Activated T-cell treated with anti-CD3 and anti-CD28 coated beads, Interleukin-2, amount 50 U/mL, for 24 hours (primary cell): ENCODE results near the gene ACOT6.
"Not testable (repeated sequence)": the region's sequence is repeated elsewhere in the genome, so short reads cannot be mapped to it uniquely, and the experiment has no call there.

Experiments
- DNase-seq: peaks from one replicate; pipeline ENCODE4 v3.0.0-alpha.2; 2020
- H3K27ac Mint-ChIP-seq: 2 replicates; pipeline ENCODE4 v1.8.0; 2020; ENCODE audit warnings: mild to moderate bottlenecking, mixed read lengths
- H3K27me3 Mint-ChIP-seq: 2 replicates; pipeline ENCODE4 v1.8.0; 2020; ENCODE audit warnings: mixed read lengths
- H3K36me3 Mint-ChIP-seq: 2 replicates; pipeline ENCODE4 v1.8.0; 2020; ENCODE audit warnings: low read depth, mixed read lengths
- H3K4me1 Mint-ChIP-seq: 2 replicates; pipeline ENCODE4 v1.8.0; 2020; ENCODE audit warnings: low read depth, mixed read lengths
- H3K4me3 Mint-ChIP-seq: 2 replicates; pipeline ENCODE4 v1.8.0; 2020; ENCODE audit warnings: mild to moderate bottlenecking, moderate library complexity, mixed read lengths
- H3K9me3 Mint-ChIP-seq: 2 replicates; pipeline ENCODE4 v1.8.0; 2020; ENCODE audit warnings: mixed read lengths

ACOT6 gene

DNA sequence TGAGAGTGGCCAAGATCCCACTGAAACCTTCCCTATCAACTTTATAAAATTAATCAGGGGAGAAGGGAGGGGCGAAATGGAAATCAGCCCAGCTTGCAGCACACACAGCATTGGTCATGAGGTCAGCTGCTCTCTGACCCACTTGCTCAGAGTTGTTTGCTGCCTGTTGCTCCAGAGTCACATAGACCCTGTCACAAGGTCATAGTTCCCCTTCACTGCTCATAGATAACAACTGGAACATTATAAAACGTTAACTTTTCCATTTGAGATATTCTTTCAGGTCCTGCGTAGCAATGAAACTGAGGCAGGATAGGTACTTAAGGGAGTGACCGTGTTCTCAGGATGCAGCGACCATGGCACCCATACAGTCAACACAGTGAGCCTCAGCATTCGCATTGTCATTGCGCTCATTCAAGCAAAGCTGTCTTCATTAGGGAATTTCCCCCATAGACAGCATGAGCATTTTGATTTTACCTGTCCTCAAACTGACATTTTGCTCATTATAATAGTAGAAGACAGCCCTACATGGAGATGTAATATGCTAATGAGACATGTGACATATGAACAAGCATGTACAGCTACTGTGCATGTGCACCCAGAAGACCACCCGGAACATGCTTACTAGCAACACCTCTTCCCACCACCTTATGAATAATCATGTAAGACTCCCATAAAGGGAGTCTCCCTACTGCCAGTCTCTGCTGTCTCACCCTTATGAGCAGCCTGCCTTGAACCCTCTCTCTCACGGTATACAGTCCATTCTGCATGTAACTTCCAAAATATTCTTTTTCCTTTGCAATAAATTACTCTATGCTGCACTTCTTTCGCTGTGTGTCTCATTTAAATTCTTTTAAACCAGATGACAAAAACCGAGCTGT lies 30.0 kb upstream of the ACOT6 start:
- H3K9me3 Mint-ChIP-seq, H3K27me3 Mint-ChIP-seq, DNase-seq, H3K27ac Mint-ChIP-seq, H3K4me3 Mint-ChIP-seq, H3K4me1 Mint-ChIP-seq: not testable (repeated sequence)
- H3K36me3 Mint-ChIP-seq: peaks cover 16% of the 10 kb centered on the region

DNA sequence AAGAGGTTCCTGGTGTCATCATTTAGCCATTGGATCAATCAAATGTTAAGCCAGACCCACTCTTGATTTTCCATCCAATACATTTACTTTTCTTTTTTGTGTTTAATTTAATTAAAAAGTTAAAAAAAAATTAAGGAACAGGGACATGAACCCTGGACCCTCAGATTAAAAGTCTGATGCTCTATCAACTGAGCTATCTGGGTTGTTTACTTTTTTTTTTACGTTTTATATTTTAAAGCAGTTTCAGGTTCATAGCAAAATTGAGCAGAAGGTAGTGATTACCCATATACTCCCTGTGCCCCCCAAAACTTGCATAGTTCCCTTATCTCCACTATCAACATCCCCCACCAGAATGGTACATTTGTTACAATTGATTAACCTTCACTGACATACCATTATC lies 23.6 kb upstream of the ACOT6 start:
- no peak for DNase-seq
- H3K27me3 Mint-ChIP-seq: no peaks in the 10 kb centered on the region
- H3K9me3 Mint-ChIP-seq: peaks cover 6% of the 10 kb centered on the region
- H3K36me3 Mint-ChIP-seq: no peaks in the 10 kb centered on the region
- no peak overlapping the region for H3K27ac Mint-ChIP-seq
- H3K4me3 Mint-ChIP-seq: no peak overlapping the region
- H3K4me1 Mint-ChIP-seq: peaks cover 14% of the 10 kb centered on the region

DNA sequence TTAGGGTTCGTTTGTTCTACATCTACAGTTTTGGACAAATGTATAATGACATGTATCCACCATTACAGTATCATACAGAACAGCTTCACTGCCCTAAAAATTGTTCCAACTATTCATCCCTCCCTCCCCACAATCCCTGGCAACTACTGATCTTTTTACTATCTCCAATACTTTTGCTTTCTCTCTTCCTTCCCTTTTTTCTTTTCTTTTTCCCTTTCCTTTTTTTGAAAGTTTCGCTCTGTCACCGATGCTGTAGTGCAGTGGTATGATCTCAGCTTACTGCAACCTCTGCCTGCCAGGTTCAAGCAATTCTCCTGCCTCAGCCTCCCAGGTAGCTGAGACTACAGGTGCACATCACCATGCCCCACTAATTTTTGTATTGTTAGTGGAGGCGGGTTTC lies 23.2 kb upstream of the ACOT6 start:
- Mint-ChIP-seq H3K4me3 (no peak overlapping the region), H3K9me3 (peaks cover 6% of the 10 kb centered on the region), H3K27me3 (no peaks in the 10 kb centered on the region), H3K27ac (no peak overlapping the region), H3K36me3 (no peaks in the 10 kb centered on the region), H3K4me1 (peaks cover 14% of the 10 kb centered on the region)
- no peak for DNase-seq

DNA sequence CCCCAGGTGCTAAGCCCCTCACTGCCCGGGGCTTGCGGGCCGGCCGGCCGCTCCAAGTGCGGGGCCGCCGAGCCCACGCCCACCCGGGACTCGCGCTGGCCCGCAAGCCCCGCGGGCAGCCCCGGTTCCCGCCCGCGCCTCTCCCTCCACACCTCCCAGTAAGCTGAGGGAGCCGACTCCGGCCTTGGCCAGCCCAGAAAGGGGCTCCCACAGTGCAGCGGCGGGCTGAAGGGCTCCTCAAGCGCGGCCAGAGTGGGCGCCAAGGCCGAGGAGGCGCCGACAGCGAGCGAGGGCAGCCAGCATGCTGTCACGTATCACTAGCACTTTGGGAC lies 21.7 kb upstream of the ACOT6 start:
- not testable (repeated sequence) for H3K9me3 Mint-ChIP-seq, H3K36me3 Mint-ChIP-seq, H3K4me3 Mint-ChIP-seq, H3K27me3 Mint-ChIP-seq, H3K27ac Mint-ChIP-seq, DNase-seq
- H3K4me1 Mint-ChIP-seq: peaks cover 14% of the 10 kb centered on the region

DNA sequence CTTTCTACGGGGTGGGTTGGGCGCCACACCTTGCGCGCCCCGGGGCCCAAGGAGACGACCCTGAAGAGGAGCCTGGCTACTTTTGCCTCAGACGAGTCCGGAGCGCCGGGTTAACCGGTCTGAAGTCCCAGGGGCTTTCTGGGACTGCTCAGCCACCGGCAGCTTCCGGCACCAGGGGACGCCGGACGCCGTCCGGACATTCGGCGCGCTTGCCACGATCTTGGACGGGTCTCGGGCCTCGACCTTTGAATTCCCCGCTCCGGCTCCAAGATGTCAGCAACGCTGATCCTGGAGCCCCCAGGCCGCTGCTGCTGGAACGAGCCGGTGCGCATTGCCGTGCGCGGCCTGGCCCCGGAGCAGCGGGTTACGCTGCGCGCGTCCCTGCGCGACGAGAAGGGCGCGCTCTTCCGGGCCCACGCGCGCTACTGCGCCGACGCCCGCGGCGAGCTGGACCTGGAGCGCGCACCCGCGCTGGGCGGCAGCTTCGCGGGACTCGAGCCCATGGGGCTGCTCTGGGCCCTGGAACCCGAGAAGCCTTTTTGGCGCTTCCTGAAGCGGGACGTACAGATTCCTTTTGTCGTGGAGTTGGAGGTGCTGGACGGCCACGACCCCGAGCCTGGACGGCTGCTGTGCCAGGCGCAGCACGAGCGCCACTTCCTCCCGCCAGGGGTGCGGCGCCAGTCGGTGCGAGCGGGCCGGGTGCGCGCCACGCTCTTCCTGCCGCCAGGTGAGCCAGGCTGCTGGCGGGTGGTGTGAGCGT lies 20.4 kb upstream of the ACOT6 start, which contains the start of gene ACOT4:
ACOT4 (plus strand) TSS at position 184 of the 760 bp plus-strand sequence; CDS start at position 271, 87 bp downstream.
- DNase-seq: peak; percentile 77
- no peaks in the 10 kb centered on the region for H3K36me3 Mint-ChIP-seq

DNA sequence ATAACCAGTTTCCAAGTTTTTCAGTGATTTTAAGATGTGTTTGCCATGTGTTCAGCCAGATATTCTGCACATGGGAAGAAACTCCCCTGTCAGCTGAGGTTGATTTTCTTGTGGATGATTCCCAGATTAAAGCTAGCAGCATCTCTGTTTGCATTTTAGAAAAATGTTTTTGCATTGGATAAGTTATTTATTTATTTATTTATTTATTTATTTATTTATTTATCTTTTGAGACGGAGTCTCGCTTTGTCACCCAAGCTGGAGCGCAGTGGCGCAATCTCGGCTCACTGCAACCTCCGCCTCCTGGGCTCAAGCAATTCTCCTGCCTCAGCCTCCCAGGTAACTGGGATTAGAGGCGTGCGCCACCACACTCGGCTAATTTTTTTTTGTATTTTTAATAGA lies 17.8 kb upstream of the ACOT6 start:
- no peaks in the 10 kb centered on the region for H3K36me3 Mint-ChIP-seq
- H3K27ac Mint-ChIP-seq: no peak overlapping the region
- no peak overlapping the region for H3K4me3 Mint-ChIP-seq
- H3K9me3 Mint-ChIP-seq: peaks cover 6% of the 10 kb centered on the region
- no peaks in the 10 kb centered on the region for H3K27me3 Mint-ChIP-seq
- DNase-seq: no peak
- peaks cover 14% of the 10 kb centered on the region for H3K4me1 Mint-ChIP-seq

More for the DNA sequence above, 20.4 kb upstream of the ACOT6 start, which contains the start of gene ACOT4:
- Mint-ChIP-seq H3K9me3 (peaks cover 6% of the 10 kb centered on the region), H3K4me1 (peaks cover 14% of the 10 kb centered on the region), H3K4me3 (peak within 1 kb of the TSS; percentile 65), H3K27ac (no peak within 1 kb of the TSS), H3K27me3 (no peaks in the 10 kb centered on the region)

DNA sequence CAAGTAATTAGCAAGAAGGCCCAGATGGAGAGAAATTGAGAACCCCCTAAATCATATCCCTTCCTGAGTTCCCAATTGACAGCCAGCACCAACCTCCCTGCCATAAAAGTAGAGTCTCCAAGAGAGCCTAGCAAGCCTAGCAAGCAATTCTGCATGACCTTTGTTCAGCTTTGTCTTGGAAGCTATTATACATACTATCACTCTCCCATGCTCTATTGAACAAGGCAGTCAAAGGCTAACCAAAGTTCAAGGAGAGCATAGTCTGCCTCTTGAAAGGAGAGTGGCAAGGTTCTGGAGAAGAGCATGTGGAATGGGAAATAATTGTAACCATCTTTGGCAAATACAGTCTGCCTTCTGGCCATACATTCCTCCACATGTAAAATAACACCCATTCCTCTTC lies 12.8 kb upstream of the ACOT6 start:
- no peaks in the 10 kb centered on the region for H3K27me3 Mint-ChIP-seq
- no peaks in the 10 kb centered on the region for H3K36me3 Mint-ChIP-seq
- H3K9me3 Mint-ChIP-seq: no peaks in the 10 kb centered on the region
- H3K4me1 Mint-ChIP-seq: no peaks in the 10 kb centered on the region
- no peak for DNase-seq
- no peak overlapping the region for H3K4me3 Mint-ChIP-seq
- H3K27ac Mint-ChIP-seq: no peak overlapping the region

DNA sequence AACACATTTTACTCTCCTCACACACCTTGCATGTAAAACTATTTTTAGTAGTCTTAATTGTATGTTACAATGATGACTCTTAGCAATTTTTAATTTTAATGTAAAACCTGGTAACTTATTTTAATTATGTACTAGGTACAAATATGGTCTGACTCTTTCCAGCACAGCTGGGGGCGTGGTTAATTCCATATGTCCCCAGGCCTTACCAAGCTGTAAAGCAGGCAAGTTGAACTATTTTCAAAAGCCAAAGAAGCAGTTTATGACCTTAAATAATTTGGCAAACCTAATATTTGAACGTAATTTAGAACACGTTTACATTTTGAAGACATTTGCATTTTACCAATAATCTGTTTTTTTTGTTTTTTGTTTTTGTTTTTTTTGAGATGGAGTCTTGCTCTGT lies 9.3 kb upstream of the ACOT6 start:
- no peak overlapping the region for H3K4me3 Mint-ChIP-seq
- H3K36me3 Mint-ChIP-seq: no peaks in the 10 kb centered on the region
- DNase-seq: no peak
- no peaks in the 10 kb centered on the region for H3K9me3 Mint-ChIP-seq
- H3K27ac Mint-ChIP-seq: no peak overlapping the region
- H3K27me3 Mint-ChIP-seq: no peaks in the 10 kb centered on the region
- no peaks in the 10 kb centered on the region for H3K4me1 Mint-ChIP-seq

DNA sequence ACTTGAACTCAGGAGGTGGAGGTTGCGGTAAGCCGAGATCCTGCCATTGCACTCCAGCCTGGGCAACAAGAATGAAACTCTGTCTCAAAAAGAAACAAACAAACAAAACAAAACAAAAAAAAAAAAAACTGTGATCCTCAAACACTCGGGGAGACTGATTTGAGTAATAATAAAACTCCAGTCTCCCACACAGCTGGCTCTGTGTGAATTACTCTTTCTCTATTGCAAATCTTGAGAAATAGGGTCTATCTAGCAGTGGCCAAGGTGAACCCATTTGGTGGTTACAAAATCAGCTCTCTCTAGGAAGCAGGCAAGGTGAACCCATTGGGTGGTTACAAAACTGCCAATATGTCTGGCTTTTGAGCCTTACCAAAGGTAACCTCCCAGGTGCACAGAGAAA lies 6.0 kb upstream of the ACOT6 start:
- Mint-ChIP-seq H3K4me3 (no peak overlapping the region), H3K9me3 (no peaks in the 10 kb centered on the region), H3K27ac (no peak overlapping the region), H3K36me3 (no peaks in the 10 kb centered on the region), H3K27me3 (no peaks in the 10 kb centered on the region), H3K4me1 (no peaks in the 10 kb centered on the region)
- DNase-seq: no peak

DNA sequence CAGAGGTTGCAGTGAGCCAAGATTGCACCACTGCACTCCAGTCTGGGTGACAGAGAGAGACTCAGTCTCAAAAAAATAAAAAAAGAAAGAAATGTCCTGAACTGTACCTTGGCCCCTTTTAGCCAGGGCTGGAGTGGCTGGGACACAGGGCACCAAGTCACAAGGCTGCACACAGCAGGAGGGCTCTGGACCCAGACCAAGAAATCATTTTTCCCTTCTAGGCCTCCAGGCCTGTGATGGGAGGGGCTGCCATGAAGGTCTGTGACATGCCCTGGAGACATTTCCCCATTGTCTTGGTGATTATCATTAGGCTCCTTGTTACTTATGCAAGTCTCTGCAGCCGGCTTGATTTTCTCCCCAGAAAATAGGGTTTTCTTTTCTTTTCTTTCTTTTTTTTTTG lies 5.1 kb upstream of the ACOT6 start:
- H3K9me3 Mint-ChIP-seq: no peaks in the 10 kb centered on the region
- DNase-seq: no peak
- H3K36me3 Mint-ChIP-seq: no peaks in the 10 kb centered on the region
- no peak overlapping the region for H3K27ac Mint-ChIP-seq
- H3K4me3 Mint-ChIP-seq: no peak overlapping the region
- peaks cover 2% of the 10 kb centered on the region for H3K4me1 Mint-ChIP-seq
- H3K27me3 Mint-ChIP-seq: no peaks in the 10 kb centered on the region

DNA sequence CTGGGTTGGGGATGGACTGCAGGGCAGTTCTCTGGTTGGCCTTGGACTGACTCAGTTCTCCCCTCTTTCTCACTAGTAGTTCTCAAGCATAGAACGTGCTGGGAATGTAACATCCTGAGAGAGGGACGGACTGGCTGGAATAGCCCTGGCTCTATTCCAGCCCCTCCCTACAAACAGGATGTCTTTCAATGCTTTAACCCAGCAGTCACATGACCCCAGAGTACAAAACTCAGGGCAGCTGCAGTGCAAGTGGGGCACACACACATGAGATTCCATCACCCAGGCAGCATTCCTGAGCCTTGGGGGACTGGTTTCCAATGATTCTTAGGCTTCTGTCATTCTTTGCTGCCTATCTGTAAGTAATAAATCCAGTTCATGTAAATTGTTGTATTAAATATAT lies 1.6 kb upstream of the ACOT6 start:
- Mint-ChIP-seq H3K27ac (no peak overlapping the region), H3K9me3 (no peaks in the 10 kb centered on the region), H3K4me3 (no peak overlapping the region)

DNA sequence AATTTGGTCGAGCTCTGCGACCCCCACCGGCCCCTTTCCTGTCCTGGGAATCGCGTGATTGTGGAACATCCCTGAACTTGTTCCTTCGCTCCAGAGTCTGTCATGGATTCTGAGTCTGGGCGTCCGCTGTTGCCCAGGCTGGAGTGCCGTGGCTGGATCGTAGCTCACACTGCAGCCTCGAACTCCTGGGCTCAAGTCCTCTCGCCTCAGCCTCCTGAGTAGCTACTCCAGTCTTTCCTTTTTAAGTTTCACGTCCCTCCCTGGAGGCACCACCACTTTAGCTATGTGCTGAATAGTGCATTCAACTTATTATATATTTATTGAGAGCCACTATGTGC lies 698 bp downstream of the ACOT6 start:
- H3K27ac Mint-ChIP-seq: no peak overlapping the region
- H3K27me3 Mint-ChIP-seq: peaks cover 4% of the 10 kb centered on the region
- no peaks in the 10 kb centered on the region for H3K36me3 Mint-ChIP-seq
- H3K4me3 Mint-ChIP-seq: peak overlapping the region; percentile 77
- H3K9me3 Mint-ChIP-seq: no peaks in the 10 kb centered on the region
- no peak for DNase-seq
- peaks cover 6% of the 10 kb centered on the region for H3K4me1 Mint-ChIP-seq

More for the DNA sequence above, 1.6 kb upstream of the ACOT6 start:
- Mint-ChIP-seq H3K27me3 (peaks cover 4% of the 10 kb centered on the region), H3K4me1 (peaks cover 6% of the 10 kb centered on the region), H3K36me3 (no peaks in the 10 kb centered on the region)
- no peak for DNase-seq

DNA sequence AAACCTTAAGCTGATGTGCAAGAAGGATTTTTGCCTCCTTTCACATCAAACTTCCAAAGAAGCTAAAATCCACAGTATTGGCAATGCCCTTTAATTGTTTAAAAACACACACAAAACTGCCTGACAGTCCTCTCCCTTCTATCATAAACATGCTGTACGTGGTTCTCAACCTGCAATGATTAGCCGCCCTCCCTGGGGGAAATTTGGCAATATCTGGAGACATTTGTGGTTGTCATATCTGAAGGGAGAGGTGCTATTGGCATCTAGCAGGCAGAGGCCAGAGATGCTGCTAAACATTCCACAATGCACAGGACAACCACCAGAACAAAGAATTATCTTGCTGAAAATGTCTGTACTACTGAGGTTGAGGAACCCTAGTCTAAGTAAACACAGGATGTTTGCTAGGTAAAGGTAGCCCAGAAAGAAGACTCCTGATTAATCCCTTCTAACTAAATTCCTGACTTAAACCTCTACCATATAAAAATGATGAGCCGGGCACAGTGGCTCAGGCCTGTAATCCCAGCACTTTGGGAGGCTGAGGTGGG lies 1.2 kb downstream of the ACOT6 start:
- Mint-ChIP-seq H3K36me3 (no peaks in the 10 kb centered on the region), H3K9me3 (no peaks in the 10 kb centered on the region), H3K27me3 (peaks cover 4% of the 10 kb centered on the region), H3K27ac (no peak overlapping the region), H3K4me3 (peak overlapping the region; percentile 77), H3K4me1 (peaks cover 6% of the 10 kb centered on the region)
- DNase-seq: no peak

DNA sequence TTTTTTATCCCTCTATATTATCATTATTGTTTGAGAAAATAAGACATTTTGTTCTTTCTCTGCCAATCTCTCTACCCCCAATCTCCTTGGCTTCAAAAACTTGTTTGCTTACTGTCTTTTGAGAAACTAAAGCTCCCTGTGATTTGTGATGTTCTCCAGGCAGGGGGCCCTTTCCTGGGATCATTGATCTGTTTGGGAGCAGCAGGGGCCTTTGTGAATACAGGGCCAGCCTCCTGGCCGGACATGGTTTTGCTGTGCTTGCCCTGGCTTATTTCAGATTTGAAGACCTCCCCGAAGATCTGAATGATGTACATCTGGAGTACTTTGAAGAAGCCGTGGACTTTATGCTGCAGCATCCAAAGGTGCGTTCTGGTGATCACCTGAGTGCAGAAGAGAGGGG lies 4.5 kb downstream of the ACOT6 start:
- Mint-ChIP-seq H3K4me3 (no peak overlapping the region), H3K27me3 (peaks cover 4% of the 10 kb centered on the region), H3K27ac (no peak overlapping the region), H3K4me1 (peaks cover 6% of the 10 kb centered on the region), H3K9me3 (no peaks in the 10 kb centered on the region), H3K36me3 (no peaks in the 10 kb centered on the region)
- DNase-seq: no peak

DNA sequence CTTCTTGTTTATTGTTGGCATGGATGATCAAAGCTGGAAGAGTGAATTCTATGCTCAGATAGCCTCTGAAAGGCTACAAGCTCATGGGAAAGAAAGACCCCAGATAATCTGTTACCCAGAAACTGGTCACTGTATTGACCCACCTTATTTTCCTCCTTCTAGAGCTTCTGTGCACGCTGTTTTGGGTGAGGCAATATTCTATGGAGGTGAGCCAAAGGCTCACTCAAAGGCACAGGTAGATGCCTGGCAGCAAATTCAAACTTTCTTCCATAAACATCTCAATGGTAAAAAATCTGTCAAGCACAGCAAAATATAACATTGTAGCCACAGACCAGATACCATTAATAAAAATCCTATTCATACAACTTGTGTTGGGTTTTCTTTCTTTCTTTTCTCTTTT lies 7.2 kb downstream of the ACOT6 start:
- Mint-ChIP-seq H3K4me1 (no peaks in the 10 kb centered on the region), H3K36me3 (no peaks in the 10 kb centered on the region), H3K27me3 (no peaks in the 10 kb centered on the region), H3K27ac (no peak overlapping the region), H3K9me3 (no peaks in the 10 kb centered on the region), H3K4me3 (no peak overlapping the region)
- no peak for DNase-seq
